OCI-LY7 (cell line): ENCODE measurements around the gene ANKDD1B.

Experiments
- CTCF ChIP-seq: fragments of 200-600 bp; sonication (generic); conservative IDR thresholded peaks from 2 replicates; pipeline ENCODE4 v1.5.1; 2014; ENCODE audit warnings: mild to moderate bottlenecking, antibody characterized with exemption, low read length, moderate library complexity, mixed read lengths
- EZH2phosphoT487 ChIP-seq: fragments of 200-600 bp; sonication (generic); IDR thresholded peaks from 2 replicates; pipeline ENCODE4 v1.6.1; 2018; ENCODE audit warnings: low read depth, borderline replicate concordance, mild to moderate bottlenecking, mixed run types, antibody characterized with exemption, low read length, moderate library complexity, mixed read lengths

- no peak for TF ChIP-seq CTCF
- TF ChIP-seq EZH2phosphoT487: no peak
Observed at GRCh38 chr5:75630875-75631274, 19.6 kb downstream of the ANKDD1B start.
